A204.1 (cell line): Measurements from ENCODE around the gene COX8A.
A peak's percentile ranks its signal among the peaks of the same experiment; 100 is the strongest.

ENCODE experiments used
- FAIRE-seq: peaks from 2 replicates; lab custom pipeline; 2012; peaks lifted over from hg19 to GRCh38; lab: Jason Lieb, UNC

The COX8A gene

DNA sequence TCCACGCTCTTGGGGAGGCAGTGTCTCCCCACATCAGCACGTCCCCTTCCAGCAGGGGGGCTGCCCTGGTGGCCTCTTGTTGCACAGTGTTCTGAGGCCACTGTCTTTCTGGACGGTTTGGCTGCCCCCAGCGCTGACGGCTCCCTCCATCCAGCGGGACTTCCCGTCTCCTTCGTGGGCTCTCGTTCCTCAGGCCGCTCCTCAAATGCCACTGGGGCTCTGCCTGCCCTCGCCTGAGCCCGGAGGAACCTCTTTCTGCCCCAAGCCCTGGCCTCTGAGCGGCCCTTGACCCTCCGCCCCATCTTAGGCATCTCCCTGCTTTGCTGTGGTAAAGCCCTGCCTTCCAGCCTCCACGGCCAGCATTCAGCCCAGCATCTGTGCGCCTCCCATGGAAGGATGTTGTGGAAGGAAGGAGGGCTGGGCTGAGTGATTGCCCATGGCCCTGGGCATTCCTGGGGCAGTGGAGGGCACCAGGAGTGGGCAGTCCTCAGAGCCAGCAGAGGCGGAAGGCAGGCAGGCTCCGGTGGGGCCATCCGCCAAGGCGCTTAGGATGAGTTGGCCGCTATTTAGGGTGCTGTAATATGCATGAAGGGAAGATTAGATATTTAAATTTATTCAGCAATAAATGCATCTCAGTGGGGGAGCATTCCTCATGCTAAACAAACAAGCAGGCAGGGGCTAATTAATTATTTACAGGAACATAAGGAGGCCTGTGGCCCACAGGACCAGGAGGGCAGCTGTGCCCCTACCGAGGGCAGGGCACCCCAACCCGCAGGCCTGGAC, 29.6 kb downstream of the COX8A start:
- no peak for FAIRE-seq

DNA sequence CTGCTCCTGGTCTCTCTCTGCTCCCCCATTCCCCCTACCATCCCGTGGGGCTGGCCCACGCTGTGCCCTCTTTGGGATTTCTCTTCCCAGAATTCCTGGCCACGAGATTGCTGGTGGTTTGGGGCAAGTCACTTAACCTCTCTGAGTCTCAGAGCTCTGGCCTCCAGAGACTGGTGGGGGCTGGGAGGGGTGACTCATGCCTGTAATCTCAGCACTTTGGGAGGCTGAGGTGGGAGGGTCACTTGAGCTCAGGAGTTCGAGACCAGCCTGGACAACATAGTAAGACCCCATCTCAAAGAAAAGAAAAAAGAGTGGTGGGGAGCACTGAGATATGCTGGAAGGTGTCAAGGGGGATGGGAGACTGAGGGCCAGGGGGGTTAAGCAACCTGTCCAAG, 30.2 kb downstream of the COX8A start:
- no peak for FAIRE-seq

DNA sequence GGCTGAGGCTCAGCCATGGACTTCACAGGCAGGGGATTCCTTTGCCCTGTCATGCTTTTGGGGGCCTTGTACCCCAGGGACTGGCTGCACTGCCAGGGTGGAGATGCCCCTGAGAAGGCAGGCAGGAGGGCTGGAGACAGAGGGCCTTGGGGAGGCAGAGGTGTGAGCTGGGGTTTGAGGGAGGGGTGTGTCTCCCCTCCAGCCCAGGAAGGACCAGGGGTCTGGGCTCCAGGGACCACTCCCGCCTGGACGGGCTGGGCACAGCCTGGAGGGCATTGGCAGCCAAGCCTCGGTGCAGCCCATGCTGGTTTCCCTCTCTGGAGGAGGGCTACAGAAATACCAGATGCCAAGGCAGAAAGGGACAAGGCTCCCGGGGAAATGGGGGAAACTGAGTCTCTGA, 31.3 kb downstream of the COX8A start:
- FAIRE-seq: no peak

DNA sequence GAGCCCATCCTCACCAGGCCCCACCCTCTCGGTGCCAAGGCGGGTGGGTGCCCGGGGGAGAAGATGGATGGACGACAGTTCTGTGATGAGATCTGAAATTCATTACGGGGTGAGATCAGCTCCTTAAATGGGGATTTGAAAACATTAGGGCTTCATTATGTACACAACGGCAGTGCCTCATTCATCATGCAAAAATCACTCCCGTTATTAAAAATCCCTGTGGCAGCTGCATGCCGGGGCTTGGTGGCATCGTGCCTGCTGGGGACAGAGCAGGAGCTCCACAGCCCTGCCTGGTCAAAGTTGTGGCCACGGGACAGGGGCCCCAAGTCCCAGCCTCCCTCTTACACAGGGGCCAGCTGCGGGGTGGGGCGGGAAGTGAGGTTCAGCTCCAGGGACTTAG, 32.0 kb downstream of the COX8A start:
- FAIRE-seq: no peak

DNA sequence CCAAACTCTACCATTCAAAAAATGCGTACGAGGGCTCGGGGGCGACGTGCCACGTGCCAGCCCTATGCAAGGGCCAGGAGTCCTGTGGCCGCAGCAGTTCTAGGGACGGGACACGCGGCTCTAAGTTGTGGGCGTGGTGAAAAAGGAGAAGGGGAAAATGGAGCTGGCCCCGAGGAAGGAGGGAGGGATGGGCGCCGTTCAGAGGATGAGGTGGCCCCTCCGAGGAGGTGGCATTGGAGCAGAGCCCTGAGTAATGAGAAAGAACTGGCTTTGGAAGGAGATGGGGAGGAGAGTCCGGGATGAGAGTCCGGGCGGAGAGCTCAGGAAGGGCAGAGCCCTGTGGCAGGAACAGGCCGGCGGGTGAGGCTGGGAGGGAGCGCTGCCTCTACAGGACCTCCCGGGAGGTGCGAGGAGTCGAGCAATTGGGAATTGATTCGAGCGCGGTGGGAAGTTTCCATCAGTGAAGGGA, 32.8 kb downstream of the COX8A start:
- no peak for FAIRE-seq

DNA sequence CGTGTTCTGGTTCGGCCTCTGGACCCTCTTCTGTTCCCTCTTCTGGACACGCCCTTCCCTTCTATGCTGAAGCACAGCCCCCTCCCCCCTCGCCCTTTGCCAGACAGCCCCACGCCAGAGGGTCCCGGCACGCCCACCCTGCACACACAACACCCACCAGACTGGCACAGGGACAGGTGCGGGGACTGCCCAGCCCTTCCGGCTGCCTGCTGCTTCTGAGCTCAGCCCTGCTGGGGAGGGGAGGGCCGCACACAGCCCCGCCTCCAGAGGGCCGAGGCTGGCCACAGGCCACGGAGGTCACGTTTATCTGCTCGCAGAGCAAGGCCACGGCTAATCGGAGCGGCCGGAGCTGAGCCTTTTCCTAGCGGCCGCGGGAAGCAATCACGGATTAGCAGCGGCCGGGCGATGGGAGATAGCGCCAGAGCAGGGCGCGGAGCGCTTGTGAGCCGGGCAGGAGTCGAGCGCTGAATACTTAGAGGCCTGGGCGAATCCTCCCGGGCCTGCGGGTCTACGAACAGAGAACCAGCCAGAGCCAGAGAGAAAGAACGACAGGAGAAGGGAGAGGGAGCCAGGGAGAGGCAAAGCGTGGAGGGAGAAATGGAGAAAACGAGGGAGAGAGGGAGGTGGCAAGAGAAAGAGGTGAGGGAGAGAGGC, 33.3 kb downstream of the COX8A start:
- peak; percentile 30 for FAIRE-seq

DNA sequence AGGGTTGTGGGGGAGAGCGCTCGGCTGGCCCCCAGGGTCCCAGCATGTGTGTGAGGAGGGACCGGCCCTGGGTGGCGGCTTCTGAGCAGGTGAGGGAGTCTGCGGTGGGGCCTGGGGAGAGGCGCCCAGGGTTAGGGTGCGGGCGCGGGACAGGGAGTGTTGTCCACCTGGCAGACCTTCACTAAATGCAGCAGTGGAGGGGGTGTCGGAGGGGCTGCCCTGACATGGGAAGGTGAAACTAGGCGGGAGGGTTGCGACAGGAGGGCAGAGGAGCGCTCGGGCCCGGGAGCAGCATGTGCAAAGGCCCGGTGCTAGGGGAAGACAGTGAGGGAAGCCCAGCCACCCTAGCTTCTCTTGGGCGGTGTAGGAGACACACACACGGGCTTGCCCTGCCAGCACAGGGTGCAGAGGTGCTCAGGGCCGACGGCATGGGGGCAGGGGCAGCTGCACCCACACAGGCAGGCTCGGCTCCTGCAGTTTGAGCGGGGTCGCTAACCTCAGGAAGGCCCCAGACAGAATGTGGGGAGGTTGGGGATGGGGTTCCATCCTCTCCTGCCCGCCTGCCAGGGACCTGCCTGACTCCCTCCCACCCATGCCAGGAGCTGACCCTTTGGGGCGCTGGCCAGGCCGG, 34.0 kb downstream of the COX8A start:
- no peak for FAIRE-seq

DNA sequence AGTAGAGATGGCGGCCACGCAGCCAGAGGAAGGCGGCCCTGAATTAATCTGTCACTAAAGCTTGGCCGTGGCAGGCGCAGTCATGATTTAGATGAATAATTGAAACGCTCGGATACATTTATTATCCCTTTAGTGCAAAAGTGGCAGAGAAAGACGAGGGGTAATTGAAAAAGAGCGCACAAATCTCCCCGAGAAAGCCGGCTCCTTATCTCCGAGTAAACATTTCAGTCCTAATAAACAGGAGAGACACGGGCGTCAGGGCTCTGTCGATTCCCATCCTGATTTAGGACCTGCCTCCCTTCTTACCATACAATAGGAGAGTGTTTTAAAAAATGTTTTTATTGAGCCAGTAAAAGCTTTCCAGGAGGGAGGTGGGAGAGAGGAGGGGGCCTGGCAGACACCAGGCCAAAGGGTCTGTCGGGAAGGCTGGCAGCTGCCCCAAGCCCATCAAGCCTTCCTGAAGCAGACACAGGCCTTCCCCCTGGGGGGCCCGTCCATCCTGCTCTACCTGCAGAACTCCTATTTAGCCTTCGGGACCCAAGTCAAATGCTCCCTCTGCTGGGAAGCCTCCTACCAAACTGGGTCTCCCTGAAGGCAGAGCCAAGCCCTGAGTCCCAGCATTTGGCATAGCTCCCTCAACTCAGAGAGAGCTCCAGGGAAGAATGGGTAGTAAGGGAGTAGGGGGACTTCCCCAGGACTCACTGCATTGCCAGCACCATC, 34.7 kb downstream of the COX8A start:
- no peak for FAIRE-seq

DNA sequence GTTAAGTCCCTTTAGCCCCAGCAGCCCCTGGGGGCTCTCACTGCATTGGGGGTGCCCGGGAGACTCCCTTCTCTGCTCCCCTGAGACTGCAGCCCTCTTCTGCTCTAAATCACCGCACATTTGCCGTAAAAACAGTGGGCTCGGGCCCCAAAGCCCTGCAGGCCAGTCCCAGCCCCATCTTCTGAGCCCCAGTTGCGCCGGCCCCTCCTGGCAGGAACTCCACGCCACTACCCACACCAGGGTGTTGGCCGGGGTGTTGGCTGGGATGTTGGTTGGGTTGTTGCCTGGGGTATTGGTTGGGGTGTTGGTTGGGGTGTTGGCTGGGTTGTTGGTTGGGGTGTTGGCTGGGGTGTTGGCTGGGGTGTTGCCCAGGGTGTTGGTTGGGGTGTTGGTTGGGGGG, 35.3 kb downstream of the COX8A start:
- no peak for FAIRE-seq

DNA sequence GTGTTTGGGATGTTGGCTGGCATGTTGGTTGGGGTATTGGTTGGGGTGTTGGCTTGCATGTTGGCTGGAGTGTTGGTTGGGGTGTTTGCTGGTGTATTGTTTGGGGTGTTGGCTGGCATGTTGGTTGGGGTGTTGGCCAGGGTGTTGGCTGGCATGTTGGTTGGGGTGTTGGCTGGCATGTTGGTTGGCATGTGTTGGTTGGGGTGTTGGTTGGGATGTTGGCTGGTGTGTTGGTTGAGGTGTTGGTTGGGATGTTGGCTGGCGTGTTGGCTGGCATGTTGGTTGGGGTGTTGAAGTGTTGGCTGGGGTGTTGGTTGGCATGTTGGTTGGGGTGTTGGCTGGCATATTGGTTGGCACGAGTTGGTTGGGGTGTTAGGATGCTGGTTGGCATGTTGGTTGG, 36.4 kb downstream of the COX8A start:
- no peak for FAIRE-seq

DNA sequence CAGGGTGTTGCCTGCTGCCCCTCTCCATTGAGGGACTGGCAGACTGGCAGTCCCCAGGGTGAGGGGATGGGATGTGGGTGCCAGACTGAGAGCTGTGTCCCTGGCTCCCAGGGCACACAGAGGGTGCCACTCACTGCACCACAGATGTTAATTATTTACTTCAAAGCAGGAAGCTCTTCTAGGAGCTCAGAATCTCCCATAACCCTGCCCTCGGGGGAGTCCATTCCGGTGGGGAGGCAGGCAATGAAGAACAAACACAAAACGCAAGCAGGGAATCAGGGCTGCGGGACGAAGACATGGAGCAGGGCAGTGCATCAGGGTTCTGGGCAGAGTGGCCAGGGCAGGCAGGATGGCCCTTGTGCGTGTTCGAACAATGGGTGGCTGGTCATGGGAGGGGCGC, 37.0 kb downstream of the COX8A start:
- no peak for FAIRE-seq

DNA sequence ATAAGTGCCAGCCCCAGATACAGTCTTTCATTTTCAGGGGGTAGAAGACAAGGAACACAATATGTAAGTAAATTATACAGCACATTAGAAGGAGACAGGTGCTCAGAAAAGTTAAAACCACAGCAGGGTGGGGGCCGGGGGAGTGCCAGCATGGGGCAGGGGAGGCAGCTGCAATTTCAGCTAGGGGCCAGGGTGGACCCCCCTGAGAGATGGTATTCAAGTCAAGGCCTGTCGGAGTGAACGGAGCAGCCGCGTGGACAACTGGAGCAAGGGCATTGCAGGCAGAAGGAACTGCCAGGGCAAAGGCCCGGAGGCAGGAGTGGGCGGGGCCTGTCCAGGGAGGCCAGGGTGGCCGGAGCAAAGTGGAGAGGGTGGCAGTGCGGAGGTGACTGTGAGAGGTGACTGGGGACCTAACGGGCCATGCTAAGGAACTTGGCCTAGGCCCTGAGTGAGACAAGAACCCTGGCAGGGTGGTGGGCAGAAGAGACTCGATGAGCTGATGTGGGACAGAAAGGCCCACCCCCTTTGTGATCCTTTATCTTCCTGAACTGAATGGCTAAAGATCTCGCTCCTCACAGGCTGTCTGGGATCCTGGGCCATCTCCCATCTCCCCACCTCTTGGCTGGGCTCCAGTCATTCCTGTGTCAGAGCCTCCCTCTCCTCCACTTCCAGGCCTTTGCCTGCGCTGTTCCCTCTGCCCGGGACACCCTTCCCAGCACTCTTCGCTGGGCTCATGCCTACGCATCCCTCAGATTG, 38.9 kb downstream of the COX8A start:
- FAIRE-seq: no peak

DNA sequence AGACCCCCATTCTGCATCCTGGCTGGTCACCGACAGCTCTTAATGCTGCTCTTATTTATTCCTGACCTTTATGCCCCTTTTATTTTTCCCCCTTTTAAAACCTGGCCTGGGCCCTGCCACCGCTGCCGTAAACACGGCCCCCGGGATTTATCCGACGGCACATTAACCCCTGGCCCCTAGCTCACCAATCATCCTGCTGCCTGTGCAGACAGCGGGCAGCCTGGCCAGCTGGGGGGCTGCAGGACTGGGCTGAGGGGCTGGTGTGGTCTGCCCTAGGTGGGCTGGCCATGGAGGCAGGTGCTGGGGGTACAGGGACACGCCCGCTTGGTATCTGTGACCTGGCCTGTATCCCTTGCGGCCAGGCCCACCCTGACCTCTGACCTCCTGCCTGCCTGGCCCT, 39.9 kb downstream of the COX8A start:
- FAIRE-seq: no peak

DNA sequence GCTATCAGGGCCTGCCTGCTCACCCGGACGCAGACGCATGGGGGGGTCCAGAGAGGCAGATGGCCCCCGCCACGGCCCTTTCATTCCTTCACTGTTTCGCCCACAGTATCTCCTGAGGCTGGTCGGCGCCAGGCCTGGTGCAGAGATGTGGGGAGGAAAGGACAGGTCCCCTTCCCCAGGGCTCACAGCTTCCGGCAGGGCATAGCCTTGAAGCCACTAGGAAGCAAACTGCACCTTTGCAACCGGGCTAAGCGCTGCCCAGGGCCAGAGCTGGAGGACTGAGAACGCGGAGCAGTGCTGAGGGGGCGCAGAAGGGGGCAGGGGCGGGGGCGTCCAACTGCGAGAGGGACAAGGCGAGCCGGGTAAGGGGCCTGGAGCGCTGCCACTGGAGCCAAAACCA, 41.1 kb downstream of the COX8A start:
- FAIRE-seq: no peak

DNA sequence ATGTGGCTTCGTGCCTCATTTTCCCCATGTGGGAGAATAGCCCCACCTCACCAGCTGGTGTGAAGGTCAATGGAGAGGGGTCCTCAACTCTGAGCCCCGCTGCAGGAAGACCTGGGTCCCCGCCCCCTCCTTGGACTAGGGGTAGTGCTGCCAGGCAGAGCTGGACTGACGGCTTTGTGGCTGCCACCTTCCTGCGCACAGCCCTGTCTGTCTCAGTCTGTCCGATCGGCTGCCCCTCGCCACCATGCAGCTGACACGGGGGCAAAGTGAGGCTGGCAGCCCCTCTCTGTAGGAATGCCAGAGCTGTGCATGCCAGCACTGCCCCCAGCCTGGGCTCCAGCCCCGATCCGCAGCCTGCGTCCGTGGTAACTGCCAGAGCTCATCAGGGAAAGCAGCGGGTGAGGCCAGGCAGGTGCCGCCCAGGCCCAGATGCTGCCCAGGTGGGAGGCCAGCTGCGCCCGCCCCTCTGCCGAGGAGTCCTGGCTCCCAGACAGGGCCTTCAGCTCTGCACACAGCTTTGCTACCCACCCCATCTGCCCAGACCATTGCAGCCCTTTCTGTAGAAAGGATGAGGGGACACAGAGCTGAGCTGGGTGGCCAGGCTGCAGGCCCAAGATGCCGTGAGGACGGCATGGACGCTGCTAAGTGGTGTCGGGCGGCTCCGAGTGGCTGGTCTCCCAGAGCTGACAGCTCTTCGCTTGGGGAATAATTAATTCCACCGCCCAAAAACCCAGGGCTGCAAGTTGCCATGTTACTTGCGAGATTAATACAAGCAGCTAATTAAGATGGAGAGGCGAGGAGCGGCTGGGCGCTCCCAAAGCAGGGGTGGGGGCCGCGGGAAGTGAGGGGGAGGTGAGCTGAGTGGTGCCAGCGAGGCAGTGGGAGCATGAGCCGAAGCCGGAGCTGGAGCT, 41.8 kb downstream of the COX8A start:
- no peak for FAIRE-seq

DNA sequence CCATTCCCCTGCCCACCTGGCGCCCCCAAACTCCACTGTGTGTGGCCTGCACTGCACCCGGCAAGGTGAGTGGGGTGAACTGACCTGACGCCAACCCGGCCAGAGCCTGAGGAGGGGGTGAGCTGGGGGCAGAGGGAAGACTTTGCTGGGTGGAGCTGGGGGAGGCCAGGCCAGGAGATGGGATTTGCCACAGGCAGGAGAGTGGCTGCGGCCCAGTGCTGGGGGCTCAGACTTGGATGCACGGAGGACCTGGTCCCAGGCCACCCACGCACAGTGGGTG, 43.5 kb downstream of the COX8A start:
- FAIRE-seq: no peak

DNA sequence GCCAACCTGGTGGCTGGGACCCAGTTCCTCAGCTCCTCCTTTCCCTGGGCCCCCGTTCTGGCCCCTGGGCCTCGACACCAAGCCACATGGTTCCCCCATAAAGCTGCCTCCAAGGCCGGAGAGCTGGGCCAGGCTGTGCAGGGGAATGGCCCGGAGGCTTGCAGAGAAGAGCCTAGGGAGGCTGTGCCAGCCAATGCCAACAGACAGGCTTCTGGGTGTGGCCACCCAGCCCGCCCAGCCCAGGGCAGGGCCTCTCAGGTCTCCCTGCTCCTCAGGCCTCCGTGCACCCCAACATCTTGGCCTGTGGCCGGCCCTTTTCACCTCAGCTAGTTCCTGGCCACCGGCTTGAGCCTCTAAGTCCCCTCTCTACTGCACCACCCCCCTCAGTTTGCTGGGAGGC, 43.9 kb downstream of the COX8A start:
- no peak for FAIRE-seq

DNA sequence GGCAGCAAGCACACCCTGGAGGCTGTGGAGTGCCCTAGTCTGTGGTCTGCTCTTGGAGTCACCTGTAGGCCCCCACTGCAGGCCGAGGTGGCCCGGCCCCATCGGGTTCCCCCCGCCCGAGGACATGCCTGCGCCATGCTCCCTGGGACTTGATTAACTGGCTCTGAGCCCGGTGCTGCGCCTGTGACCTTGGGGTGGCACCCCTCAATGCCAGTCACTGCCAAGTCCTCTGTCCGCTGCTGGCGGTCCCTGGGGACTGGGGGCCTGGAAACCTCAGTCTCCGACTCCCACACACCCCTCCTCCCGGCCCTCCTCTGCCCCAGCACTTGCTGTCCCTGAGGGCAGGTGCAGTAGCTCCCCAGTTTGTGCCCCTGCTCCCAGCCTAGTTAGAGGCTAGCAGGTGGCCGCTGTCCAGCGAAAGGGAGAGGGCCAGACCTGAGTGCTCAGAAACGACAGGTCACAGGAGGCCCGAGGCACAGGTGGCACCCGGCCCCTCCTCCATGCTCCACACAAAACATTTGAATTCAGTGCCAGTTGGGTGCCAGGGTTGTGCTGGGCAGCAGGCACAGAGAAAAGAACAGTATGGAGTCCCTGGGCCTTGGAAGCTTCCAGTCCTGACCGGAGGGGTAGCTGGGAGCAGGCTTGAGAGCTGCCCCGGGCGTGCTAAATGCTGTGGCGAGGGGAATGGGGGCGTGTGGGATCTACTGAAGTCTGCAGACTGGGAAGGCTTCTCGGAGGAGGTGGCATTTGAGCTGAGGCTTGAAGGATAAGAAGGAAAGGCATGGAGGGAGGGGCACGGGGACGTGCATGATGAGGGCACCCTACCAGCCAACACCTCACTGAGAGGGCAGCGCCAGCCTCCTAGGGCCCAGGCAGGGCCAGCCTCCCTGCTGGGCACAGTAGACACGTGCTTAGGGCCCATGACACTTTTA, 45.0 kb downstream of the COX8A start:
- FAIRE-seq: no peak

DNA sequence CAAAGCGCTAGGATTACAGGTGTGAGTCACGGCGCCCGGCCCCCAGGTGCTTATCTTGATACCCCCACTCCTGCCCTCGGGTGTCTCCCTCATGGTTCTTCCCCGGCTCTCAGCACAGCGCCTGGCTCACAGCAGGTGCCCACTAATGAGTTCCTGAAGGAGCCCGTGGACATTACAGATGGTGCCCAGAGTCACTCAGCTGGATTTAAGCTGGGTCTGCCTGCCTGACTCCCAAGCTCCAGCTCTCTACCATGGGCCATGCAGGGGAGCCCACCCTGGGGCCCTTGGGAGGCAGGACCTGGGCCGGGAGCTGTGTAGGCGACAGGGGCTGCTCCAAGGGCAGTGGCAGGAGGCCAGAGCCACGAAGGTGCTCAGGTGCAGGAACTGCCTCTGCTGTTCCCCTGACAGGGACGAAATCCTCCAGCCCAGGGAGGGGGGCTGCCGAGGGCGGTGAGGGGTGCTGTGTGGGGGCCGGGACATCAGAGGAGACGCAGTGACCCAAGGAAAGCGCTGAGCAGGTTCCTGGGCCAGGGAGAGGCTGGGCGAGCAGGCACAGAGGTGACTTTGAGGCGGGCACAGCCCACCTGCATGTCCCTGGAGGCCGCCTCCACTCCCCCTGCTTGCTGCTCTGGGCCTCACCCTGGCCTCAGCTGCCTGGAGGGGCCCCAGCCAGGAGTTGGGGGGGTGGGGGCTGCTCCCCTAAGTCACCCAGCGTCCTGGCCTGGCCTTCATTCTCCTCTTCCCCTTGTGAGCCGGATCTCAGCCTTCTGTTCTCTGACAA, 46.7 kb downstream of the COX8A start:
- FAIRE-seq: no peak

DNA sequence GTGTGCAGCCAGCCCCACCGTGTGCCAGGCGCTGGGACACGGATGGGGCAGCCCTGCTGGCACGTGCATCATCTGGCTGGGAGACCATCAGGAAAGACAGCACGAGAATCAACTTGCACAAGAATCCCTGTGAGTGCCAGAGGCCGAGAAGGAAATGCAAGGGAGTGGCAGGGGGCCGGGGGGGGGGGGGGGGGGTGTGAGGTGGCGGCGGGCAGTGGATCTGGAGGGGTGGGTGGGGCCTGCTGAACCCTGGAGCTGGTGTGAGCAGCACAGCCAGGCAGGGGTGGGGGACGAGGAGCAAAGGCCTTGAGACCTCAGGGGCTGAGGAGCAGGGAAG, 47.3 kb downstream of the COX8A start:
- no peak for FAIRE-seq
